ENCODE results near the gene TMEM38A.

DNA sequence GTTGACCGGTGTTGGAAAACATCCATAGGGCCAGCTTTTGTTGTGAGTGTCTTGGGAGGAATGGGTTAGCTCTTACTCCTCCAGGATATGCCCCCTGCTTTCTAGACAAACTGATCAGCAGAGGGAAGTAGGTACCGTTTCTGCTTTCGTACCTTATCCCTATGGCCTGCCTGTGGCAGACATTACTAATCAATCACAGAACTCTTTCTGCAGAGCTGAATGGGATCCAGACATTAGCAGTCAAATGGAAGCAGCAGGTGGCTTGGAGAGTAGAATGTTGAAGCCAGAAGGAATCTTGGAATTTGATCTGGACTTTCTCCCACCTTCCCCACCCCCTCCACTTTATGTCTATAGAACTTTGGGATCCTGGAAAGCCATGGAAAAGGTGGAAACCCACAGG is 75.8 kb downstream of the TMEM38A start:
- TF ChIP-seq, protein P1, sequence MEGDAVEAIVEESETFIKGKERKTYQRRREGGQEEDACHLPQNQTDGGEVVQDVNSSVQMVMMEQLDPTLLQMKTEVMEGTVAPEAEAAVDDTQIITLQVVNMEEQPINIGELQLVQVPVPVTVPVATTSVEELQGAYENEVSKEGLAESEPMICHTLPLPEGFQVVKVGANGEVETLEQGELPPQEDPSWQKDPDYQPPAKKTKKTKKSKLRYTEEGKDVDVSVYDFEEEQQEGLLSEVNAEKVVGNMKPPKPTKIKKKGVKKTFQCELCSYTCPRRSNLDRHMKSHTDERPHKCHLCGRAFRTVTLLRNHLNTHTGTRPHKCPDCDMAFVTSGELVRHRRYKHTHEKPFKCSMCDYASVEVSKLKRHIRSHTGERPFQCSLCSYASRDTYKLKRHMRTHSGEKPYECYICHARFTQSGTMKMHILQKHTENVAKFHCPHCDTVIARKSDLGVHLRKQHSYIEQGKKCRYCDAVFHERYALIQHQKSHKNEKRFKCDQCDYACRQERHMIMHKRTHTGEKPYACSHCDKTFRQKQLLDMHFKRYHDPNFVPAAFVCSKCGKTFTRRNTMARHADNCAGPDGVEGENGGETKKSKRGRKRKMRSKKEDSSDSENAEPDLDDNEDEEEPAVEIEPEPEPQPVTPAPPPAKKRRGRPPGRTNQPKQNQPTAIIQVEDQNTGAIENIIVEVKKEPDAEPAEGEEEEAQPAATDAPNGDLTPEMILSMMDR (IDR thresholded peaks at IDR 0.05) = no peak
- TF ChIP-seq ZFX (IDR thresholded peaks at IDR 0.05; ENCODE audit: borderline replicate concordance) = no peak
